Smooth muscle cell (in vitro differentiated cells): Measurements from ENCODE around the gene GRHL3. TPM values are rescaled to one million over a fixed set of nuclear protein-coding genes. Genes with fewer than 3 reads are reported as not detected.
A peak's percentile ranks its signal among the peaks of the same experiment; 100 is the strongest.

ENCODE experiments used
- DNase-seq: peaks from one replicate; lab custom pipeline; 2025; ENCODE audit not compliant: unreplicated experiment; lab: John Stamatoyannopoulos, UW
- H2AFZ ChIP-seq: fragments of 200-600 bp; sonication (generic); 2 replicates; pipeline ENCODE4 v1.6.0; 2016; ENCODE audit warnings: antibody characterized with exemption, low read depth, mild to moderate bottlenecking
- H3F3A ChIP-seq: fragments of 200-600 bp; sonication (generic); 2 replicates; pipeline ENCODE4 v1.6.0; 2017; ENCODE audit warnings: antibody characterized with exemption, low read depth
- H3K27ac ChIP-seq: fragments of 200-600 bp; sonication (generic); 2 replicates; pipeline ENCODE4 v1.5.1; 2016; ENCODE audit warnings: low read depth, mild to moderate bottlenecking
- H3K27me3 ChIP-seq: fragments of 200-600 bp; sonication (generic); 2 replicates; pipeline ENCODE4 v1.6.1; 2016; ENCODE audit warnings: low read depth, mild to moderate bottlenecking
- H3K36me3 ChIP-seq: fragments of 200-600 bp; sonication (generic); 2 replicates; pipeline ENCODE4 v1.5.1; 2016; ENCODE audit warnings: low read depth
- H3K4me1 ChIP-seq: fragments of 200-600 bp; sonication (generic); 2 replicates; pipeline ENCODE4 v1.5.1; 2016; ENCODE audit warnings: low read depth
- H3K4me2 ChIP-seq: fragments of 200-600 bp; sonication (generic); 2 replicates; pipeline ENCODE4 v1.6.0; 2016; ENCODE audit warnings: mild to moderate bottlenecking
- H3K4me3 ChIP-seq: fragments of 200-600 bp; sonication (generic); 2 replicates; pipeline ENCODE4 v1.5.1; 2016; ENCODE audit warnings: mild to moderate bottlenecking
- H3K79me2 ChIP-seq: fragments of 200-600 bp; sonication (generic); 2 replicates; pipeline ENCODE4 v1.6.0; 2016; ENCODE audit warnings: low read depth, mild to moderate bottlenecking
- H3K9ac ChIP-seq: fragments of 200-600 bp; sonication (generic); 2 replicates; pipeline ENCODE4 v1.6.0; 2016; ENCODE audit warnings: low read depth
- H3K9me3 ChIP-seq: fragments of 200-600 bp; sonication (generic); replicated peaks from 2 replicates; pipeline ENCODE4 v1.5.1; 2016; ENCODE audit warnings: low read depth
- H4K20me1 ChIP-seq: fragments of 200-600 bp; sonication (generic); 2 replicates; pipeline ENCODE4 v1.6.0; 2016; ENCODE audit warnings: low read depth
- CTCF ChIP-seq: fragments of 200-600 bp; sonication (generic); IDR thresholded peaks from 2 replicates; pipeline ENCODE4 v1.5.1; 2017; ENCODE audit warnings: borderline replicate concordance, mild to moderate bottlenecking, antibody characterized with exemption; ENCODE audit not compliant: insufficient read depth, poor library complexity, severe bottlenecking
- WGBS: methylation state at CpG from one replicate; pipeline ENCODE4 v1.1.7; 2016; ENCODE audit warnings: low lambda C conversion rate; 5-methylcytosine and 5-hydroxymethylcytosine counted together
- polyA plus RNA-seq: library from polyadenylated mRNA; unstranded; fragments of >200 nt; fragmentation: Nextera tagmentation; extraction: Ambion mirVana; gene quantifications from 2 replicates; pipeline ENCODE4 v1.2.1, GENCODE V29; 2016
- total RNA-seq: library from RNA; depleted of rRNA; stranded (reverse); fragments of >200 nt; gene quantifications from 2 replicates; pipeline ENCODE4 v1.2.3, GENCODE V29; 2014

Gene GRHL3
- total and polyA plus RNA-seq, 2 experiments from 2014 or later: 0.87 to 10.5 TPM

GRCh38 chr1:24364975-24365678, 46.0 kb downstream of the GRHL3 start:
- Histone ChIP-seq H3K4me2 (peak overlapping the region; percentile 4), H3K4me3 (no peak overlapping the region), H4K20me1 (no peaks in the 10 kb centered on the region), H3K36me3 (no peaks in the 10 kb centered on the region), H2AFZ (no peak overlapping the region), H3K27ac (no peak overlapping the region), H3K9me3 (no peaks in the 10 kb centered on the region), H3K27me3 (no peaks in the 10 kb centered on the region), H3K79me2 (no peaks in the 10 kb centered on the region), H3K4me1 (peaks cover 23% of the 10 kb centered on the region), H3F3A (peaks cover 3% of the 10 kb centered on the region), H3K9ac (no peak overlapping the region)
- WGBS: 51% methylated on average over 11 of the region's 11 CpGs
- no peak for TF ChIP-seq CTCF
- DNase-seq: no peak

- no peak overlapping the region for H3K27ac ChIP-seq
- H3K27me3 ChIP-seq: no peaks in the 10 kb centered on the region
- H3K4me2 ChIP-seq: no peak overlapping the region
- H4K20me1 ChIP-seq: no peaks in the 10 kb centered on the region
- WGBS: 97% methylated on average over 9 of the region's 9 CpGs
- no peak for DNase-seq
- H3K4me1 ChIP-seq: peaks cover 23% of the 10 kb centered on the region
- no peak overlapping the region for H2AFZ ChIP-seq
- no peak overlapping the region for H3K9ac ChIP-seq
- H3K4me3 ChIP-seq: no peak overlapping the region
- no peak for TF ChIP-seq CTCF
- H3F3A ChIP-seq: peaks cover 3% of the 10 kb centered on the region
- no peaks in the 10 kb centered on the region for H3K79me2 ChIP-seq
- no peaks in the 10 kb centered on the region for H3K9me3 ChIP-seq
- H3K36me3 ChIP-seq: no peaks in the 10 kb centered on the region
Measured at GRCh38 chr1:24366707-24367106, 47.5 kb downstream of the GRHL3 start.

GRCh38 chr1:24369199-24369598, 50.0 kb downstream of the GRHL3 start:
- Histone ChIP-seq H3K27ac (no peak overlapping the region), H3K27me3 (peaks cover 5% of the 10 kb centered on the region), H3K4me2 (no peak overlapping the region), H4K20me1 (no peaks in the 10 kb centered on the region), H3F3A (no peaks in the 10 kb centered on the region), H3K4me3 (no peak overlapping the region), H3K4me1 (peaks cover 23% of the 10 kb centered on the region), H3K79me2 (no peaks in the 10 kb centered on the region), H3K36me3 (no peaks in the 10 kb centered on the region), H3K9me3 (no peaks in the 10 kb centered on the region), H3K9ac (no peak overlapping the region), H2AFZ (no peak overlapping the region)
- 97% methylated on average over 4 of the region's 4 CpGs for WGBS
- TF ChIP-seq CTCF: no peak
- DNase-seq: no peak

- Histone ChIP-seq H3K4me1 (peaks cover 18% of the 10 kb centered on the region), H3K27me3 (peaks cover 5% of the 10 kb centered on the region), H3K9me3 (no peaks in the 10 kb centered on the region), H3K27ac (no peak overlapping the region), H3K9ac (no peak overlapping the region), H3K4me3 (no peak overlapping the region), H3K79me2 (no peaks in the 10 kb centered on the region), H3K36me3 (no peaks in the 10 kb centered on the region), H4K20me1 (no peaks in the 10 kb centered on the region), H2AFZ (no peak overlapping the region), H3F3A (no peaks in the 10 kb centered on the region), H3K4me2 (no peak overlapping the region)
- DNase-seq: no peak
- 96% methylated on average over 4 of the region's 4 CpGs for WGBS
- no peak for TF ChIP-seq CTCF
Measured at GRCh38 chr1:24369801-24370200, 50.6 kb downstream of the GRHL3 start.
